ENCODE measurements around the gene RAB3A.

RAB3A gene

GRCh38 chr19:18152817-18153555 lies 50.9 kb downstream of the RAB3A start, which contains the start of gene PIK3R2:
Gene PIK3R2, plus strand, starts transcription at chr19:18153163. Its CDS starts 2,717 bp downstream, at chr19:18155880.
- peak within 1 kb of the TSS; percentile 86 for H3K4me3 ChIP-seq (ENCODE audit: low read depth, low read length)
- CTCF ChIA-PET = interaction anchor here (0.6 to 2.9 kb wide), 9 partner anchors 8 to 170 kb away, joined by 3 to 24 read pairs (median 4); partner anchors contain the start of gene LSM4
- POLR2A ChIA-PET = interaction anchor here (0.6 to 1.8 kb wide), 4 partner anchors 15 to 129 kb away, joined by 3 to 7 read pairs (median 4); no protein-coding TSS in a partner anchor
- H3K36me3 ChIP-seq (ENCODE audit: control insufficient read depth in 2 of 2, insufficient read depth in 1 of 2, low read length in 2 of 2) = peaks cover 0 to 21% of the 10 kb centered on the region in 2 experiments; a peak in 1 of 3 replicates
- H3K4me1 ChIP-seq (ENCODE audit: control insufficient read depth, insufficient read depth, low read length) = peaks cover 12% of the 10 kb centered on the region
- H3K9me3 ChIP-seq (ENCODE audit: control insufficient read depth, insufficient read depth, low read depth, low read length) = no peaks in the 10 kb centered on the region
- peak within 1 kb of the TSS; percentile 74 for H3K27ac ChIP-seq (ENCODE audit: extremely low read depth, low read depth, low read length)
- TF ChIP-seq ZBTB17 (tag by site-specific recombination; IDR thresholded peaks at IDR 0.05) = peak; percentile 56; the same call in 1 of the 2 replicates
- TF ChIP-seq ZNF398 (tag by site-specific recombination; IDR thresholded peaks at IDR 0.05) = 0 out of 2 replicates have a peak, but pooled peaks have one; percentile 29
- no peak for TF ChIP-seq ZNF362 (tag by site-specific recombination; IDR thresholded peaks at IDR 0.05)
- TF ChIP-seq ZNF157 (tag by site-specific recombination; IDR thresholded peaks at IDR 0.05) = no peak
- TF ChIP-seq ZSCAN30 (tag by site-specific recombination; IDR thresholded peaks at IDR 0.05) = peak; percentile 89
- TF ChIP-seq GLIS1 (tag by site-specific recombination; IDR thresholded peaks at IDR 0.05) = peak; percentile 49
- TF ChIP-seq ZNF792 (tag by site-specific recombination; IDR thresholded peaks at IDR 0.05) = no peak
- no peak for TF ChIP-seq ZNF24 (tag by site-specific recombination; IDR thresholded peaks at IDR 0.05)
- 0 out of 2 replicates have a peak, but pooled peaks have one; percentile 18 for TF ChIP-seq ZNF843 (tag by site-specific recombination; IDR thresholded peaks at IDR 0.05)
- no peak for TF ChIP-seq ZNF488 (tag by site-specific recombination; IDR thresholded peaks at IDR 0.05)
- no peak for TF ChIP-seq CTCF (tag by site-specific recombination; IDR thresholded peaks at IDR 0.05)
- TF ChIP-seq KLF8 (tag by site-specific recombination; IDR thresholded peaks at IDR 0.05) = peak; percentile 16; the same call in 1 of the 2 replicates
- TF ChIP-seq BCL11A (tag by site-specific recombination; IDR thresholded peaks at IDR 0.05; ENCODE audit: low read depth) = no peak
- no peak for TF ChIP-seq ZNF549 (tag by site-specific recombination; IDR thresholded peaks at IDR 0.05)
- 0 out of 2 replicates have a peak, but pooled peaks have one; percentile 51 for TF ChIP-seq ZNF184 (tag by site-specific recombination; IDR thresholded peaks at IDR 0.05)
- TF ChIP-seq YY1 (tag by site-specific recombination; IDR thresholded peaks at IDR 0.05) = peak; percentile 19; the same call in 1 of the 2 replicates
- 0 out of 2 replicates have a peak, but pooled peaks have one; percentile 61 for TF ChIP-seq ZBTB20 (tag by site-specific recombination; IDR thresholded peaks at IDR 0.05)
- TF ChIP-seq KLF10 (tag by site-specific recombination; IDR thresholded peaks at IDR 0.05) = peak; percentile 38; the same call in 1 of the 2 replicates
- TF ChIP-seq ZNF148 (tag by site-specific recombination; IDR thresholded peaks at IDR 0.05; ENCODE audit: borderline replicate concordance) = no peak
- TF ChIP-seq ZFHX2 (tag by site-specific recombination; conservative IDR thresholded peaks at IDR 0.05) = peak; percentile 51
- TF ChIP-seq ZNF335 (tag by site-specific recombination; conservative IDR thresholded peaks at IDR 0.05) = no peak
- peak; percentile 75 for TF ChIP-seq ZNF600 (tag by site-specific recombination; IDR thresholded peaks at IDR 0.05)
- 0 out of 2 replicates have a peak, but pooled peaks have one; percentile 17 for TF ChIP-seq IKZF3 (tag by site-specific recombination; IDR thresholded peaks at IDR 0.05)
- TF ChIP-seq PRDM4 (tag by site-specific recombination; IDR thresholded peaks at IDR 0.05) = no peak
- TF ChIP-seq ZXDB (tag by site-specific recombination; IDR thresholded peaks at IDR 0.05) = no peak

Measured in HEK293 (cell line).